ENCODE measurements around the gene ISCU. TPM values are rescaled to one million over a fixed set of nuclear protein-coding genes. Genes with fewer than 3 reads are reported as not detected.

ISCU gene
- total and polyA plus RNA-seq, 2 donors (not counting 3 experiments of a cell fraction or from before 2014, with no cell fraction given) = 74.8 to 78.6 TPM

- Histone ChIP-seq H2AFZ (ENCODE audit: low read depth, low read length) (no peak overlapping the region), H3K36me3 (ENCODE audit: control insufficient read depth in 2 of 2, extremely low read depth in 1 of 2, insufficient read depth in 2 of 2, low read length in 2 of 2) (no peaks in the 10 kb centered on the region)
Observed at GRCh38 chr12:108585864-108586263, 23.5 kb downstream of the ISCU start.

More at GRCh38 chr12:108585864-108586263, 23.5 kb downstream of the ISCU start:
- CTCF ChIA-PET = interaction anchor here (1.1 kb wide), 1 partner anchor 32 kb away, joined by 3 read pairs; no protein-coding TSS in a partner anchor
- peaks cover 0 to 4% of the 10 kb centered on the region in 2 experiments for H3K27me3 ChIP-seq (ENCODE audit: control insufficient read depth in 2 of 2, insufficient read depth in 2 of 2, low read length in 2 of 2)
- H3K9me1 ChIP-seq (replicated peaks; ENCODE audit: control insufficient read depth, extremely low read depth, insufficient read depth, low read length) = no peaks in the 10 kb centered on the region
- no peak for FAIRE-seq
- H3K4me1 ChIP-seq (ENCODE audit: control insufficient read depth, extremely low read depth, insufficient read depth, low read length) = no peaks in the 10 kb centered on the region
- BruUV-seq (replicated peaks) = no TSS peak
- no peaks in the 10 kb centered on the region for H3K9me3 ChIP-seq (replicated peaks; ENCODE audit: control insufficient read depth, insufficient read depth, low read length)
- H4K20me1 ChIP-seq (replicated peaks; ENCODE audit: control insufficient read depth, extremely low read depth, insufficient read depth, low read length) = no peaks in the 10 kb centered on the region
- no peak for DNase-seq (ENCODE audit: low read depth, low spot score)
- TF ChIP-seq POLR2A (IDR thresholded peaks at IDR 0.05; ENCODE audit: low read depth, low read length) = no peak
- TF ChIP-seq POLR2AphosphoS5 (IDR thresholded peaks at IDR 0.05; ENCODE audit: insufficient read depth, low read depth, low read length) = no peak
- TF ChIP-seq FOS (IDR thresholded peaks at IDR 0.05; ENCODE audit: borderline replicate concordance, insufficient read depth, low read length) = no peak
- no peak for TF ChIP-seq GATA2 (IDR thresholded peaks at IDR 0.05; ENCODE audit: insufficient read depth, insufficient read length, low read depth, low read length)
- TF ChIP-seq, protein P1, sequence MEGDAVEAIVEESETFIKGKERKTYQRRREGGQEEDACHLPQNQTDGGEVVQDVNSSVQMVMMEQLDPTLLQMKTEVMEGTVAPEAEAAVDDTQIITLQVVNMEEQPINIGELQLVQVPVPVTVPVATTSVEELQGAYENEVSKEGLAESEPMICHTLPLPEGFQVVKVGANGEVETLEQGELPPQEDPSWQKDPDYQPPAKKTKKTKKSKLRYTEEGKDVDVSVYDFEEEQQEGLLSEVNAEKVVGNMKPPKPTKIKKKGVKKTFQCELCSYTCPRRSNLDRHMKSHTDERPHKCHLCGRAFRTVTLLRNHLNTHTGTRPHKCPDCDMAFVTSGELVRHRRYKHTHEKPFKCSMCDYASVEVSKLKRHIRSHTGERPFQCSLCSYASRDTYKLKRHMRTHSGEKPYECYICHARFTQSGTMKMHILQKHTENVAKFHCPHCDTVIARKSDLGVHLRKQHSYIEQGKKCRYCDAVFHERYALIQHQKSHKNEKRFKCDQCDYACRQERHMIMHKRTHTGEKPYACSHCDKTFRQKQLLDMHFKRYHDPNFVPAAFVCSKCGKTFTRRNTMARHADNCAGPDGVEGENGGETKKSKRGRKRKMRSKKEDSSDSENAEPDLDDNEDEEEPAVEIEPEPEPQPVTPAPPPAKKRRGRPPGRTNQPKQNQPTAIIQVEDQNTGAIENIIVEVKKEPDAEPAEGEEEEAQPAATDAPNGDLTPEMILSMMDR (IDR thresholded peaks at IDR 0.05; ENCODE audit: extremely low read depth in 1 of 2, insufficient read depth in 1 of 2, low read depth in 1 of 2, low read length in 2 of 2) = no peak
- TF ChIP-seq MAX (IDR thresholded peaks at IDR 0.05; ENCODE audit: insufficient read depth, insufficient read length) = no peak
- no peak for TF ChIP-seq JUN (IDR thresholded peaks at IDR 0.05; ENCODE audit: borderline replicate concordance, insufficient read depth, insufficient read length, low read depth)
- TF ChIP-seq MYC (IDR thresholded peaks at IDR 0.05; ENCODE audit: low read depth, low read length) = no peak
- TF ChIP-seq EZH2 (IDR thresholded peaks at IDR 0.05; ENCODE audit: borderline replicate concordance, low read depth, low read length, severe bottlenecking) = no peak
- intact Hi-C loops (cut with micrococcal nuclease) = no loop called here
- H3K79me2 ChIP-seq (ENCODE audit: control insufficient read depth, insufficient read depth, low read length) = no peaks in the 10 kb centered on the region
- no peak overlapping the region for H3K27ac ChIP-seq (ENCODE audit: insufficient read depth, low read depth, low read length)
- POLR2A ChIA-PET = no interaction called here
- H3K4me3 ChIP-seq (replicated peaks in 1 of 3; ENCODE audit: insufficient read depth in 1 of 3, low read depth in 1 of 3, low read length in 3 of 3) = no peak overlapping the region
- no peak overlapping the region for H3K4me2 ChIP-seq (ENCODE audit: insufficient read depth, low read length)
- H3K9ac ChIP-seq (replicated peaks; ENCODE audit: extremely low read depth, insufficient read depth, low read length) = no peak overlapping the region
- dilution Hi-C loops (cut with MboI; ENCODE audit: extremely low pct_ligation_motif_present, low sequenced_read_pairs) = no loop called here
